ENCODE data around the gene CHPF2. TPM values are rescaled to one million over a fixed set of nuclear protein-coding genes. Genes with fewer than 3 reads are reported as not detected.

CHPF2 gene
- total RNA-seq, 1 donor from 2014 or later = 89.5 TPM

GRCh38 chr7:151244196-151244840 is 12.0 kb downstream of the CHPF2 start:
- Mint-ChIP-seq H3K36me3 (ENCODE audit: unreplicated experiment) (peaks cover 16% of the 10 kb centered on the region), H3K9me3 (ENCODE audit: unreplicated experiment) (no peaks in the 10 kb centered on the region), H3K4me3 (ENCODE audit: unreplicated experiment) (peak overlapping the region; percentile 47), H3K4me1 (ENCODE audit: unreplicated experiment) (peaks cover 39% of the 10 kb centered on the region), H3K27ac (ENCODE audit: unreplicated experiment) (peak overlapping the region; percentile 47), H3K27me3 (ENCODE audit: unreplicated experiment) (no peaks in the 10 kb centered on the region)
- TF ChIP-seq, protein P1, sequence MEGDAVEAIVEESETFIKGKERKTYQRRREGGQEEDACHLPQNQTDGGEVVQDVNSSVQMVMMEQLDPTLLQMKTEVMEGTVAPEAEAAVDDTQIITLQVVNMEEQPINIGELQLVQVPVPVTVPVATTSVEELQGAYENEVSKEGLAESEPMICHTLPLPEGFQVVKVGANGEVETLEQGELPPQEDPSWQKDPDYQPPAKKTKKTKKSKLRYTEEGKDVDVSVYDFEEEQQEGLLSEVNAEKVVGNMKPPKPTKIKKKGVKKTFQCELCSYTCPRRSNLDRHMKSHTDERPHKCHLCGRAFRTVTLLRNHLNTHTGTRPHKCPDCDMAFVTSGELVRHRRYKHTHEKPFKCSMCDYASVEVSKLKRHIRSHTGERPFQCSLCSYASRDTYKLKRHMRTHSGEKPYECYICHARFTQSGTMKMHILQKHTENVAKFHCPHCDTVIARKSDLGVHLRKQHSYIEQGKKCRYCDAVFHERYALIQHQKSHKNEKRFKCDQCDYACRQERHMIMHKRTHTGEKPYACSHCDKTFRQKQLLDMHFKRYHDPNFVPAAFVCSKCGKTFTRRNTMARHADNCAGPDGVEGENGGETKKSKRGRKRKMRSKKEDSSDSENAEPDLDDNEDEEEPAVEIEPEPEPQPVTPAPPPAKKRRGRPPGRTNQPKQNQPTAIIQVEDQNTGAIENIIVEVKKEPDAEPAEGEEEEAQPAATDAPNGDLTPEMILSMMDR (IDR thresholded peaks at IDR 0.05) = peak; percentile 81
- no peak for DNase-seq (ENCODE audit: extremely low spot score, unreplicated experiment)

DNA sequence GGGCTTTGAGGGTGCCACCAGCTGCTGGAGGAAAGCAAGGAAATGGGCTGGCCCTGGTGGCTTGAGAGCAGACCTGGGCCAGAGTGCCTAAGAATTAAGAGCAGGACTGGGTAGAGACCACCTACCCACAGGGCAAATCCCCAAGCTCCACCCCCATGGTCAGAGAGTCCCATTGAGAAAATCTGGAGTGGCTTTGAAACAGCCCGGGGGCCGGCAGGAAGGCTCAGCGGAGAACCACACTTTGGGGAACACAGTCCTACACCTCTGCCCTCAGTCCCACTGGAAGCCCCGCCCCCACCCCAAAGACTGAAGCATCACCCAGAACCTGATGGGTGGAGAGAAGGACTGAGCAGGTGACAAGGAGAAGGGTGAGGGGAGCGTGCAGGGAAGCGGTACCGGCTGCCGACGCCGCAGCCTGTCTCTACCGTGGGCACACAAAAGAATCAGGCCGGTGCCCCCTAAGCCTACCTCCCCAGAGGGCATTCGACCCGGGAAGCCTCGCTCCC is 12.6 kb downstream of the CHPF2 start:
- peaks cover 45% of the 10 kb centered on the region for H3K4me1 Mint-ChIP-seq (ENCODE audit: unreplicated experiment)
- peaks cover 14% of the 10 kb centered on the region for H3K36me3 Mint-ChIP-seq (ENCODE audit: unreplicated experiment)
- H3K4me3 Mint-ChIP-seq (ENCODE audit: unreplicated experiment) = peak overlapping the region; percentile 47
- H3K27me3 Mint-ChIP-seq (ENCODE audit: unreplicated experiment) = no peaks in the 10 kb centered on the region
- no peak for DNase-seq (ENCODE audit: extremely low spot score, unreplicated experiment)
- no peaks in the 10 kb centered on the region for H3K9me3 Mint-ChIP-seq (ENCODE audit: unreplicated experiment)
- peak overlapping the region; percentile 47 for H3K27ac Mint-ChIP-seq (ENCODE audit: unreplicated experiment)
- TF ChIP-seq, protein P1 (IDR thresholded peaks at IDR 0.05) = no peak

GRCh38 chr7:151245360-151246101 is 13.2 kb downstream of the CHPF2 start:
- TF ChIP-seq, protein P1 (IDR thresholded peaks at IDR 0.05) = peak; percentile 71
- peaks cover 7% of the 10 kb centered on the region for H3K36me3 Mint-ChIP-seq (ENCODE audit: unreplicated experiment)
- H3K4me3 Mint-ChIP-seq (ENCODE audit: unreplicated experiment) = peak overlapping the region; percentile 100
- no peaks in the 10 kb centered on the region for H3K27me3 Mint-ChIP-seq (ENCODE audit: unreplicated experiment)
- peak overlapping the region; percentile 99 for H3K27ac Mint-ChIP-seq (ENCODE audit: unreplicated experiment)
- H3K4me1 Mint-ChIP-seq (ENCODE audit: unreplicated experiment) = peaks cover 51% of the 10 kb centered on the region
- DNase-seq (ENCODE audit: extremely low spot score, unreplicated experiment) = no peak
- no peaks in the 10 kb centered on the region for H3K9me3 Mint-ChIP-seq (ENCODE audit: unreplicated experiment)

GRCh38 chr7:151246102-151246850 is 14.0 kb downstream of the CHPF2 start:
- Mint-ChIP-seq H3K9me3 (ENCODE audit: unreplicated experiment) (no peaks in the 10 kb centered on the region), H3K4me3 (ENCODE audit: unreplicated experiment) (peak overlapping the region; percentile 100), H3K27ac (ENCODE audit: unreplicated experiment) (peak overlapping the region; percentile 99), H3K27me3 (ENCODE audit: unreplicated experiment) (no peaks in the 10 kb centered on the region), H3K4me1 (ENCODE audit: unreplicated experiment) (peaks cover 59% of the 10 kb centered on the region), H3K36me3 (ENCODE audit: unreplicated experiment) (peaks cover 3% of the 10 kb centered on the region)
- TF ChIP-seq, protein P1 (IDR thresholded peaks at IDR 0.05) = no peak
- DNase-seq (ENCODE audit: extremely low spot score, unreplicated experiment) = no peak
